GM10266 (cell line): Measurements from ENCODE around the gene NTM.

Source experiments
- DNase-seq: peaks from one replicate; pipeline ENCODE4 v3.0.0; 2012; ENCODE audit errors: extremely low spot score
- TF ChIP-seq, protein P1 (sequence below): IDR thresholded peaks from 2 replicates; pipeline ENCODE4 v1.5.1; 2012; ENCODE audit warnings: mild to moderate bottlenecking, low read depth; ENCODE audit not compliant: control insufficient read depth, insufficient read depth; ENCODE audit errors: missing control alignments

The NTM gene

GRCh38 chr11:131571571-131571970, 201.2 kb downstream of the NTM start:
- TF ChIP-seq, protein P1, sequence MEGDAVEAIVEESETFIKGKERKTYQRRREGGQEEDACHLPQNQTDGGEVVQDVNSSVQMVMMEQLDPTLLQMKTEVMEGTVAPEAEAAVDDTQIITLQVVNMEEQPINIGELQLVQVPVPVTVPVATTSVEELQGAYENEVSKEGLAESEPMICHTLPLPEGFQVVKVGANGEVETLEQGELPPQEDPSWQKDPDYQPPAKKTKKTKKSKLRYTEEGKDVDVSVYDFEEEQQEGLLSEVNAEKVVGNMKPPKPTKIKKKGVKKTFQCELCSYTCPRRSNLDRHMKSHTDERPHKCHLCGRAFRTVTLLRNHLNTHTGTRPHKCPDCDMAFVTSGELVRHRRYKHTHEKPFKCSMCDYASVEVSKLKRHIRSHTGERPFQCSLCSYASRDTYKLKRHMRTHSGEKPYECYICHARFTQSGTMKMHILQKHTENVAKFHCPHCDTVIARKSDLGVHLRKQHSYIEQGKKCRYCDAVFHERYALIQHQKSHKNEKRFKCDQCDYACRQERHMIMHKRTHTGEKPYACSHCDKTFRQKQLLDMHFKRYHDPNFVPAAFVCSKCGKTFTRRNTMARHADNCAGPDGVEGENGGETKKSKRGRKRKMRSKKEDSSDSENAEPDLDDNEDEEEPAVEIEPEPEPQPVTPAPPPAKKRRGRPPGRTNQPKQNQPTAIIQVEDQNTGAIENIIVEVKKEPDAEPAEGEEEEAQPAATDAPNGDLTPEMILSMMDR, result no peak

GRCh38 chr11:131572423-131572822, 202.0 kb downstream of the NTM start:
- no peak for DNase-seq
- TF ChIP-seq, protein P1, result no peak

More at GRCh38 chr11:131571571-131571970, 201.2 kb downstream of the NTM start:
- no peak for DNase-seq

GRCh38 chr11:131579932-131580387, 209.5 kb downstream of the NTM start:
- TF ChIP-seq, protein P1, result peak; percentile 48
- DNase-seq, result peak; percentile 33

- DNase-seq, result no peak
- TF ChIP-seq, protein P1, result no peak
These were observed 210.1 kb downstream of the NTM start for GRCh38 chr11:131580476-131580875.

- no peak for DNase-seq
- TF ChIP-seq, protein P1, result no peak
These were observed 210.6 kb downstream of the NTM start for GRCh38 chr11:131581046-131581445.

- TF ChIP-seq, protein P1, result no peak
These were observed 211.7 kb downstream of the NTM start for GRCh38 chr11:131582021-131582525.

DNA sequence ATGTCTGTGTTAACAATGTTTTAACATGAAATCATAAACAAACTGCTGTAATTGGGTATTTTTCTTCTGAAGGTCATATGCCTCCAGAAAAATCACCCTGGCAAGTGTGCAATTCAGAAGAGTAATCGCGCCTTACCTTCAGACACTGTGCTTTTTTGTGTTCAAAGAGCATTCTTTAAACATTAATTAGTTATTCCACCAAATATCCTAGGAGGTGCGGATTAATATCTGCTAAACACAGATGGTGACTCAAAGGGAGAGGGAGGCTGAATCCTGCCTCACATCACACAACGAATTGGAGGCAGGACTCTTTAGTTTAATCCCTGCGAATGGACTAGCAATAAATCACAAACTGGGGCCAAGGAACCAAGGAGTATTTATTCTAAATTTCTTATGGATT, 213.0 kb downstream of the NTM start:
- no peak for DNase-seq
- TF ChIP-seq, protein P1, result no peak

More at GRCh38 chr11:131582021-131582525, 211.7 kb downstream of the NTM start:
- DNase-seq, result no peak
